NCI-H128 (cell line): ENCODE measurements around the gene IFT88.

ENCODE experiments used
- DNase-seq: peaks from one replicate; lab custom pipeline; 2025; ENCODE audit not compliant: unreplicated experiment; lab: John Stamatoyannopoulos, UW

Gene IFT88

GRCh38 chr13:20684546-20684945 lies 117.6 kb downstream of the IFT88 start:
- DNase-seq: no peak

DNA sequence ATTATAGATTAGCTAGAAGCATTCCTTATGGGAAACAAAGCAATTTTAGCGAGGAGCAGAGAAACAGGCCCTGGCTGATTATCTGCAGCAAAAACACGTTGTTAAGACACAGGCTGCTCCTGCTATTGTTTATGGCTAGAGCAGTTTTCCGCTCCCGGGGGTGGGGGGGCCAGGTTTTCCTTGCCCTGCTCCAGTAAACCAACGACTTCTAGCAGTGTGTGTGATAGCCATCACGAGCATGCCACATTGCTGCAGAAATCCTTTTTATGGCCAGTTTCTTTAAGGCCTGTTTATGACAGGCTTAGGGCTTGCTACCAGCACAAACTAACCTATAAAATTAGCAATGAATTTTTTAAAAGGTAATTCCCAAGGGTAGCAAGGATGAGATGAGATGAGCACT lies 118.1 kb downstream of the IFT88 start:
- DNase-seq: no peak

DNA sequence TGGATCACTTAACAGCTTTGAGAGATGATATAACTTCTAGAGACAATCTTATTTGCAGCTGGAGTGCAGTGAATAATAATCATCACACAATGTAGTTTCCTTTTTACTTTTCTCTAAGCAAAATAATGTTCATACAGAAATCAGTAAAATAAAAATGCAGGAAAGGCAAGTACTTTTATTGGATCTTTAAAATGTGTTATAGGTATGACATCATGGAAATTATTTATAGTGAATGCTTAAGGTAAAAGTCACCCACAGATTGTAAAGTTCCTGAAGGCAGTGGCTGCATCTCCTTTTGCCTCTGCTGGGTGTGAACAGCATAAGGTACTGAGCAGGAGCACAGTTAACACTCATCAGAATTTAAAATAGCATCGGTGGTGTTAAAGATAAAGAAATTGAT lies 119.2 kb downstream of the IFT88 start:
- DNase-seq: no peak

DNA sequence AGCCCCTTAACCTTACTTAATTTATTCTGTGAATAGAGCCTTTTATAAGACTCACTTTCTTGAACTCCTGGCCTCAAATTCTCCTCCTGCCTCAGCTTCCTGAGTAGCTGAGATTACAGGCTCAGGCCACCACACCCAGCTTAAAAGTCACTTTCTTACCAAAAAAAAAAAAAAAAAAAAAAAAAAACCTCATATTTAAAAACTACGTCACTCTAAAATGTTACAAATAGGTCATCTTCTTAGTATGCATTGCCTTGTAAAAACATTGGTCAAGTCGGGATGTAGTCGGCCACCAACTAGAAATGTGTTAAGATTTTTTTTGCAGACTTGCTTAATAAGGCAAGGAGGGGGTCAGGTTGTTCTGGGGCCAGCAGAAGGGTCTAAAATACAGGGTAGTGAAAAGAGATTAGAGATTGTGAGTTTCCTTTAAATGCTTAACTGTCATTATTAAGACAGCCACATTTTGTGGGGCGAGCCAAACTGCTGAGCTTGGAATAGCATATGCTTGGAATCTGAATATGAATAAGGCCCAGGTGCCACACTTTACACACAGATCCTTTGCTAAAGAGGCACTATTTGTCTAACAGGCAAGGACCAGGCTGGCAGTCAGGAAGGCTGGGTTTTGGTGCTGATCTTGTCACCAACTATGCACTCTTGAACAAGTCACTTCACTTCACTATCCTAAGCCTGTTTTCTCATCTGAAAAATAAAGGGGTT lies 120.1 kb downstream of the IFT88 start:
- DNase-seq: no peak

DNA sequence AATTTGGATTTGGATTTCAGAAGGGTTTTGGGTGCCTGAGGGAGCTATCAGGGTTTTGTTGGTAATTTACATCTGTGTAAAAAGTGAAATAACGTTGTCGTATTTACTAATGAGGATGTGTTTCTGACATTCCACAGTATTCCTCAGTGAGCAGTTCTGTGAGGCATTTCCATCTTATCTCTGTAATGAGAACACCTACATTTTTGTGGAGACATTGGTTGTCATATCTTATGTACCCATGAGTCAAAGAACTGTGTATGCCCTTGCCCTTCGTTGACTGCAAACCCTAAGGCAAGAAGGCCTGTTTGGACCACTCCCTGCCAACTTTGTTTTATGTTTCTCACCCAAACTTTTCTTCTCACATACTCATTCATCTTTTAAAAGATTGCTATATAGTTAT lies 122.3 kb downstream of the IFT88 start:
- DNase-seq: no peak

GRCh38 chr13:20691616-20692015 lies 124.7 kb downstream of the IFT88 start:
- no peak for DNase-seq

DNA sequence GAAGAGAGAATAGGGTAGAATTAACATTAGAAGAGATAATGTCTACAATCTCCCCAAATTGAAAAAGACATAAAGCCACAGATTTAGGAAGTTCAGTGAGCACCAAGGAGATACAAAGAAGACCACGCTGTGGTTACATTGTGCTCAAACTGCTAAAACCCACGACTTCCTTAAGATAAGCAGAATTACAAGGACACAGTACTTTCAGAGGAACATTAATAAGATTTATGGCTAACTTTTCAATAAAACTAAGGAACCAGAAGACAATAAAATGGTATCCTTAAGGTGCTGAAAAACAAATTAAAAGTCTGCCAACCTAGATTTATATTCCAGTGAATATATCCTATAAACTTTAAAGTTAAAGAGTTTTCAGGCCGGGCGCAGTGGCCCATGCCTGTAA lies 129.1 kb downstream of the IFT88 start:
- no peak for DNase-seq

GRCh38 chr13:20699715-20700114 lies 132.8 kb downstream of the IFT88 start:
- DNase-seq: no peak

DNA sequence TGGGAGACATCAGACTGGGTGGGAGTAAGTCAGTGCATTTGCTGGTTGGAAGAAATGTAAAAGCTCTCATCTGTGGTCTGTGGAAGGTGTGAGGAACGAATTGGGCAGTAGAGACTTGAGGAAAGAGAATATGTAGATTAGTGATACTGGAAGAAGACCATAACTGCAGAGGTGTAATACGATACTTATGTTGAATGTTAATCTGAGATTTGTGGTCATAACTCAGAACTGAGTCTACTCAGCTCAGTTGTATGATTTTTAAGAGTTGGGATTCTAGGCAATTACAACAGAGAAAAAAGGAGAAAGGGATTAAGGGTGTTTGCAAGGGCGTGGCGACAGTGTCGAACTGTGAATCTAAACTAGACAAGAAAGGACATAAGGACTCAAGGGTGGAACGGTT lies 133.3 kb downstream of the IFT88 start:
- DNase-seq: no peak

DNA sequence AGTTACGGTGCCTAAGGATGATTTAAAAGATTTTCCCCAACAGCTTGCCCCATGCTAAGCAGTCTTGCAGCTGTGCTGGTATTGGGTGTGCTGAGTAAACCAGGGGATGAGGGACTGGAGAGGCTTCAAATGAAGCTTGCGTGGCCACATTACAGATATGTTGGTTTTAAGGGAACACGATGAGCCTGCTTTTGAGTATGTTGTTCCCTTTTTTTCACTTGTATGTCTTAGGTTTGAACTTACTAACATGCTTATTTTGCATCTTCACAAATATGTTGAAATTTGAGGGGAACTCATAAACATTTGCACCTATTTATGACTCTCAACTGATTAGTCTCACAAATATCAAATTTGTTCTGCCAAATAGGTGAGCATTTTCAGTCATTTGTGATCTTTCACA lies 134.5 kb downstream of the IFT88 start:
- no peak for DNase-seq

GRCh38 chr13:20702530-20702914 lies 135.6 kb downstream of the IFT88 start:
- DNase-seq: no peak

- DNase-seq: no peak
Observed at GRCh38 chr13:20702915-20703779, 136.2 kb downstream of the IFT88 start, which contains the start of gene IL17D. TSS of gene IL17D (plus strand) at chr13:20703699. CDS start at chr13:20704002, 303 bp downstream.

- DNase-seq: peak; percentile 68
Observed at GRCh38 chr13:20703780-20704458, 137.0 kb downstream of the IFT88 start.

- DNase-seq: no peak
Observed at GRCh38 chr13:20704459-20705069, 137.6 kb downstream of the IFT88 start.

DNA sequence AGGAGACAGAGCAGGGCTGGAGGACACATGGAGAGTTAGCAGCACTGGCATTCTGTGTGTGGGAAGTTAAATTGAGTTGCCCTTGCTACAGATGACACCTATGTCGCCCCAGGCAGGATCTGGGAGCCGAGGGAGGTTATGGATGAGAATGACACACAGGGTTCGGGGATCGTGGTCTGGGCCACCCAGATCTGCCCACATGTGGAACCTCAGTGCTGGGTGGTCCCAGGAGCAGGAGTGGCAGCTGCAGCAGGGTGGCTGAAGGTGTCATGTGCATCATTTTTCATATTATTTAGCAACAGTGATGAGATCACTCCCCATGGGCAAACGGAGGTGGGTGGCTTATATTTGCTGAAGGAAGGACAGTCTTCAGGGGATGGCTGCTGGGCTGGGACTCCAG lies 139.7 kb downstream of the IFT88 start:
- no peak for DNase-seq

- no peak for DNase-seq
Observed at GRCh38 chr13:20708216-20708615, 141.3 kb downstream of the IFT88 start.

DNA sequence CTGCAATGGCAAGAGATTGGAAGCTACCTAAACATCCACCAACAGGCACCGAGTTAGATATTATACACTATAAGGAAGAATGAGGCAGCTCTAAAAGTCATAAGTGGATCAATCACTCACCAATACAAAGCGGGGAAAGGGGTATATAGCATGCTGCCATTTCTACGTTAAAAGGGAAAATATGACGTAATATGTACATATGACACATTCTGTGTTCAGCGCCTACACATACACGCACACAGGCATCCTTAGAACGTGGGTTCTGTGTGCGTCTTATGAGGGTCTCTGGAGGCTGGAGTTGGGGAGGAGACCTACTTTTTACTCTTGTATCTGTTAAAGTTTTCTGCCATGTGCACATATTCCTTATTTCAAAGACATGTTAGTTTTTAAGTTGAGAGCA lies 142.4 kb downstream of the IFT88 start:
- DNase-seq: no peak

- DNase-seq: no peak
Observed at GRCh38 chr13:20709782-20710181, 142.8 kb downstream of the IFT88 start.

DNA sequence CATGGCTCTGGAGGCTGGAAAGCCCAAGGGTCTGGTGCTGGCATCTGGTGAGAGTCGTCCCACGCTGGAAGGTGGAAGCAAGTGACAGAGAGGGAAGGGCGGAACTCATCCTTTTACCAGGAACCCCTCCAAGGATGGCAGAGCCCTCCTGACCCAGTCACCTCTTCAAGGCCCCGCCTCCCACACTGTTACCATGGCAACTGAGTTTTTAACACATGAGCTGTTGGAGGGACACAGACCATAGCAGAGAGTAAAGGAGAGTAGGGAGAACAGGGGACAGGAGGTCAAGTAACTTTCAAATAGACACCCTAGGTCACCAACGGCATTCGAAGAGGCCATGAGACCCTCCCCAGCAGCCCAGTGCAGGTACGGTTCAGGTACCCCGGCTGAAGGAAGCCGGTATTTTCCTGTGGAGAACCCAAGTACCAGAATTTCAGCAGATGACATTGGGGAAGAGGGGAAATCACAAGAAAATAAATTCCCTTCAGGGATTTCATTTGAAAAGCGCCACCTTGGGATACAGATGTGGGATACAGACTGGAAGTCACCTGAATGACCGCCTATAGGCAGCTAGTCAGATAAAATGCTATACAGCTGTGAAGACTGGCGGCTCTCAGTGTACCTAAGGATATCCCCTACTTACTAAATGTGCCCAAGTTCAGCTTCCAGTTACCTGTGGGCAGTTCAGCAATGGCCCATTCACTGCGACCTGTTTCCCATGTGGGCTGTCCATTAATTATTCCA lies 144.5 kb downstream of the IFT88 start:
- no peak for DNase-seq

GRCh38 chr13:20713014-20713376 lies 146.0 kb downstream of the IFT88 start:
- no peak for DNase-seq

DNA sequence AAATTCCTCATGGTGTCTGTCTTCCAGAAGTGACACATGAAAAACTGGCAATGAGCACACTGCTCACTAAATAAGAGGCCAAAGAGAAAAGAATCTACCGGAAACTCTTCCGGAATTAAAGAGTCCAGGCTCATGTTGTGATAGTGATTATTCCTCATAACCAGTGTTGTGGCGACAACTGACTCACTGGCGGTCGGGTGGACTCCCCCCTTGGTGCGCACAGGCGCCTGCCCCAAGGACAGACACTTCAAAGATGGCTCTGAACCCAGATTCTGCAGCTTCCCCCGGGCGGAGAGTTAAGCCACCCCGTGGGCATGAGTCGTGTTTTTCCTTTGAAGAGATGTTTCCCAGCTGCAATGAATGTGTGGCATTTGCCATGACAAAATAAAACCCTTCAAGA lies 146.8 kb downstream of the IFT88 start:
- DNase-seq: no peak
